Measurements from ENCODE around the gene ITIH5.

ITIH5 gene

GRCh38 chr10:7547206-7547605 lies 119.6 kb downstream of the ITIH5 start:
- DNase-seq (ENCODE audit: low spot score), result no peak

- no peak for DNase-seq (ENCODE audit: low spot score)
These were observed 120.3 kb downstream of the ITIH5 start for GRCh38 chr10:7546385-7546967.

GRCh38 chr10:7545792-7546191 lies 121.0 kb downstream of the ITIH5 start:
- no peak for DNase-seq (ENCODE audit: low spot score)

GRCh38 chr10:7545261-7545660 lies 121.5 kb downstream of the ITIH5 start:
- no peak for DNase-seq (ENCODE audit: low spot score)

GRCh38 chr10:7544203-7544602 lies 122.6 kb downstream of the ITIH5 start:
- DNase-seq (ENCODE audit: low spot score), result no peak

GRCh38 chr10:7542189-7542914 lies 124.4 kb downstream of the ITIH5 start:
- DNase-seq (ENCODE audit: low spot score), result no peak

- no peak for DNase-seq (ENCODE audit: low spot score)
These were observed 125.4 kb downstream of the ITIH5 start for GRCh38 chr10:7541137-7542087.

GRCh38 chr10:7538970-7539654 lies 127.7 kb downstream of the ITIH5 start:
- DNase-seq (ENCODE audit: low spot score), result no peak

- no peak for DNase-seq (ENCODE audit: low spot score)
These were observed 129.6 kb downstream of the ITIH5 start for GRCh38 chr10:7537126-7537525.

- DNase-seq (ENCODE audit: low spot score), result no peak
These were observed 132.3 kb downstream of the ITIH5 start for GRCh38 chr10:7534480-7534852.

GRCh38 chr10:7533657-7534479 lies 132.9 kb downstream of the ITIH5 start:
- DNase-seq (ENCODE audit: low spot score), result no peak

GRCh38 chr10:7532723-7533498 lies 133.9 kb downstream of the ITIH5 start:
- DNase-seq (ENCODE audit: low spot score), result no peak

GRCh38 chr10:7529638-7530037 lies 137.1 kb downstream of the ITIH5 start:
- no peak for DNase-seq (ENCODE audit: low spot score)

- no peak for DNase-seq (ENCODE audit: low spot score)
These were observed 139.3 kb downstream of the ITIH5 start for GRCh38 chr10:7527468-7527867.

GRCh38 chr10:7526017-7526400 lies 140.8 kb downstream of the ITIH5 start:
- no peak for DNase-seq (ENCODE audit: low spot score)

GRCh38 chr10:7525314-7526016 lies 141.3 kb downstream of the ITIH5 start:
- peak; percentile 59 for DNase-seq (ENCODE audit: low spot score)

- DNase-seq (ENCODE audit: low spot score), result no peak
These were observed 143.1 kb downstream of the ITIH5 start for GRCh38 chr10:7523656-7524055.

- no peak for DNase-seq (ENCODE audit: low spot score)
These were observed 146.0 kb downstream of the ITIH5 start for GRCh38 chr10:7520507-7521485.

- DNase-seq (ENCODE audit: low spot score), result no peak
These were observed 147.4 kb downstream of the ITIH5 start for GRCh38 chr10:7519351-7519750.
